NCI-H146 treated with DMSO at 0.1 percent for 48 hours (cell line): ENCODE results near the gene TRIM38.
"Not testable (repeated sequence)": the region's sequence is repeated elsewhere in the genome, so short reads cannot be mapped to it uniquely, and the experiment has no call there.

Source experiments
- DNase-seq: peaks from one replicate; lab custom pipeline; 2025; ENCODE audit not compliant: unreplicated experiment; lab: John Stamatoyannopoulos, UW

The TRIM38 gene

GRCh38 chr6:25962149-25963127 is at the start of gene TRIM38:
Gene TRIM38 (plus strand): TSS chr6:25962802. CDS start chr6:25966523, 3,721 bp downstream.
- DNase-seq = no peak

DNA sequence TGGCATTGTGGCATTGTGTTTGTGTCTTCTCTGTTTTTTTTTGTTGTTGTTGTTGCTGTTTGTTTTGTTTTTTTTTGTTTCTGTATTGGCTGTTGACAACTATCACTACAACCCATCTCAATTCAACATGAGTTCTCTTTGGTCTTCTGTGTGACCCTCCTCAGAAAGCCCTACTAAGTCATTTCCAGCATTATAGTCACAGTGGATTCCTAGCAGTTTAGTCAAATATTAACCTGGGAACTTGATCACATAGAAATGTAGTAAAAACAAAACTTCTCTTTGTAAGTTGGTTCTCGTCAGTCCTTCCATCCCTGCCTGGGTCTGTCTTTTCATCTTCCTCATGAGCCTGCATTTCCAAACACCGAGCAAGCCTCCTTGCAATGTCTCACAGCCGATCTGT is 48.9 kb upstream of the TRIM38 start:
- no peak for DNase-seq

DNA sequence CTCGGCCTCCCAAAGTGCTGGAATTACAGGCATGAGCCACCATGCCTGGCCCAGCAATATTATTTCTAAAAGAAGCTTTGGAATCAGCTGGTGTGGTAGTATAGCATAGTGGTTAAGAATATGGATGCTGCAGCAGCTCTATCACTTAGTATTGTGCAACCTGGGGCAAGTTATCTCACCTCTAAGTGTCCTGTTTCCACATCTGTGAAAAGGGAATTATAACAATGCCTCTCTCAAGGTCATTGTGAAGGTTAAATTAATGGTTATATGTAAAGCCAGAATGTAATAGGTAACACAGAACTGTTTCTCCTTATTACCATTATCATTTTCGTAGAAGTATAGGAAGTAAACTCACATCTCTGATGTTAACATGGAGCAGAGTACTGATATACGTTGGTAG is 46.3 kb upstream of the TRIM38 start:
- no peak for DNase-seq

DNA sequence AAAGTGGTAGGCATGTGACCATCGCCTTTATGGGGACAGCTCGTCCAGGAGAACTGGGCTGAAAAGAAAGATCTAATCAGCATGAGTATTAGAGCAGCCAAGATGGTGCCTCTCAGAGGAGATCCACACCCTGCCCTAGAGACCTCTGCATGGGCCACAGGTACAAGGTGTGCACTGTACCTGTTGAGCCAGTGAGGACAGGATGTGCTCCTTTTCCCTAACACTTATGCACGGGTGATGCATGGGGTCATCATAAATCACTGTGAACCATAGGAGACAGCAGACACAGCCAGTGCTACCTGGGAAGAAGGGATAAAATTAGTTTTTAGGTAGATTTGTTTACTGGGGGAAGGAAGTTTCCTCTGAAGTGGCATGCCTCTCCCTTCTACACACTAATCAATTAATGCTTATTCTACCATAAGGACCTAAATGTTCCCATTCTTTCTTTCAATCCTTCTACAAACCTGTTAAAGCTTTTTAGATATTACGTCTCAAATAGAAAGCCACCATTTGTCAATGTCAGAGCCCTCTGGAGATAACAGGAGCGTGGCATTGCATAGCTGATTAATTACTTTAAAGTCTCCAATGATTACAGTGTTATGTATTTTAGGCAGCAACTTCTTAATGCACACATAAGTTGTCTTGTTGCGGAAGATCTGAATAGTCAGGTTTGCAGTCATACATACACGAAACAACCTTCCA is 45.7 kb upstream of the TRIM38 start:
- DNase-seq = no peak

GRCh38 chr6:25918083-25918683 is 44.4 kb upstream of the TRIM38 start:
- no peak for DNase-seq

DNA sequence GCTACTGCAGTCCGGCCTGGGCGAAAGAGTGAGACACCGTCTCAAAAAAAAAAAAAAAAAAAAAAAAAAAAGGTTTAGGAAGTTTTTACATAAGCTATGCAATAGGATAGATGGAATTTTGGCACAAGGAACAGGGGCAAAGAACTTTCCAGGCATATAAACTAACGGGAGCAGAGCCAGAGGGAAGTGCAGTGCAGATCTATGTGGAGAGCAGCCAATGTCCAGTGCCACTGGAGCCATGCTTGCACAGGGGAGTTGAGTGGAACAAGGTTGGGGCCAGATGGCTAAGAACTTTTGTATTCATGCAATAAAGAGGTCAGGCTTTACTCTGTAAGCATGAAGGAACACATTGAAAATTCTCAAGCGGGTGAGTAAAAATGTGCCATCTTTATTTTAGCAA is 42.9 kb upstream of the TRIM38 start:
- no peak for DNase-seq

DNA sequence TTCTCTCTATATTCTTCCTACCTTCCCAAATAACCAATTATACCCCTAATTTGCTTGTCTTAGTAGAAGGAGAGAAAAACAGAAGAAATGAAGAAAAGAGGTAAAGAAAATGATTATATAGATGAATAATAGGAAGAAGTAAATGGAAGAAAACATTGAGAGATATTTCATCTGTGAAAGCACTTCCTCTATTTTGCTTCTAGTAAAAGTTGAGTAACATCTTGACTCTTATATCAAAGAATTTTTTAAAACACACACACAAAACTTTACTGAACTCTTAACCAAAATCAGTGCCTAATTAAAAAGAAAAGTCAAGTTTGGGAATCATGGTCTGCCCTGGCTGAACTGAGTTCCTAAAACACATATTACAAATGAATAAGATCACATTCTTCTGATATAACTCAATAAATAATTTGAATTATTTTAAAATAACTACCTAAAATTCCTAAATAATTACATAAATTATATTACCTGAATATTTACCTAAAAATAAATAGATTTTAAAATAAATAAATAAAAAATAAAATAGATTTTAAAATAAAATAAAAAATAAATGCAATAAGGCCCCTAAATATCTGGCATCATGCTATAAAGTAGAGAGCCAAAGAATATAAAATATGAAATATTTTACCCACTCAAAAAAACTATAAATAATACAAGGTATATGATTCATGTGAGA is 40.9 kb upstream of the TRIM38 start:
- DNase-seq = no peak

DNA sequence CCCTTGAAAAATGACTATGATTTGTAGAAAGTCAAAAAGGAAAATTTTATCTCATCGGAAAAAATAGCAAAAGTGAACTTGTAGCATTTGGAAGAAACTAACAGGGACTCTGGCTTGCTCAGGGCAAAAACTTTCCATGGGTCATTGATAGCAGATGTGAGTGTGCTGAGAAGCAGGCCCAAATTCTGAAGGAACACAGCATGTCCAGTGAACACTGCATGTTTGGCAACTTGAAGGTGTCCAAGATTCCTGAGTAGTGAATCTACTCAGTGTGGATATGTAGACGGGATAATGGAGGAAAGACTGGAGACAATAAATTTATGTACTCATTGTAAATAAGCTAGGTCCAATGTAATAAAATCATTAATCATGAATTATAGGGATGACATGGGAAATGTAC is 40.3 kb upstream of the TRIM38 start:
- DNase-seq = no peak

DNA sequence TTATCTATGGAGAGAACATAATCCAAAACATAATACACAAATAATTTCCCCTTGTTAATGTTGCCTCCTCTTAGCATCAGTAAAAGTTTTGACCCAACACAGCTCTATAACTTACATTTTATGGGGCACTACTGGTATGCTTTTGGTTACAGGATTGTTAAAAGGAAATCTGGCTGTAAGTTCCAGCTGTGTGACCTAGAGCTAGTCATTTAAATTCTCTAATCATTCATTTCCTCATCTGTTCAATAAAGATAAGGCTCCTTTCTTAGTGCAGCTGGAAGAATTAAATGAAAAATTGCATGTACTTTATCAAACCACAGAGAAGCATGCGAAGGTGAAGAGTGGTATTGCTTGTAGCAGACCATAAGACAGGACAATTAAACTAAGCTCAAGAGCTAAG is 36.7 kb upstream of the TRIM38 start:
- no peak for DNase-seq

- DNase-seq = no peak
Measured at GRCh38 chr6:25927178-25927577, 35.4 kb upstream of the TRIM38 start.

GRCh38 chr6:25927756-25928216 is 34.8 kb upstream of the TRIM38 start:
- DNase-seq = no peak

- no peak for DNase-seq
Measured at GRCh38 chr6:25928562-25929324, 33.9 kb upstream of the TRIM38 start.

DNA sequence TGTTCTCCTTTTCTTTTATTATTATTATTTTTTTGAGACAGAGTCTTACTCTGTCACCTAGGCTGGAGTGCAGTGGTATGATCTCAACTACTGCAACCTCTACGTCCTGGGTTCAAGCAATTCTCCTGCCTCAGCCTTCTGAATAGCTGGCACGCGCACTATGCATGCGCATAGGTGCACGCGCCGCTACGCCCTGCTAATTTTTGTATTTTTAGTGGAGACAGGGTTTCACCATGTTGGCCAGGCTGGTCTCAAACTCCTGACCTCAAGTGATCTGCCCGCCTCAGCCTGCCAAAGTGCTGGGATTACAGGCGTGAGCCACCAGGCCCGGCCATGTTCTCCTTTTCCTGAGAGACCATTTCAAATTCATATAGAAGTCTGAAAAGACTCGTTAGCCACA is 32.8 kb upstream of the TRIM38 start:
- DNase-seq = not testable (repeated sequence)

GRCh38 chr6:25930532-25931410 is 31.8 kb upstream of the TRIM38 start, which contains the start of gene SLC17A2:
Gene SLC17A2 (minus strand): TSS chr6:25930691. CDS start chr6:25925796, 4,895 bp downstream.
- DNase-seq = no peak

GRCh38 chr6:25931411-25931709 is 31.2 kb upstream of the TRIM38 start:
- no peak for DNase-seq

- DNase-seq = no peak
Measured at GRCh38 chr6:25934156-25934555, 28.4 kb upstream of the TRIM38 start.

DNA sequence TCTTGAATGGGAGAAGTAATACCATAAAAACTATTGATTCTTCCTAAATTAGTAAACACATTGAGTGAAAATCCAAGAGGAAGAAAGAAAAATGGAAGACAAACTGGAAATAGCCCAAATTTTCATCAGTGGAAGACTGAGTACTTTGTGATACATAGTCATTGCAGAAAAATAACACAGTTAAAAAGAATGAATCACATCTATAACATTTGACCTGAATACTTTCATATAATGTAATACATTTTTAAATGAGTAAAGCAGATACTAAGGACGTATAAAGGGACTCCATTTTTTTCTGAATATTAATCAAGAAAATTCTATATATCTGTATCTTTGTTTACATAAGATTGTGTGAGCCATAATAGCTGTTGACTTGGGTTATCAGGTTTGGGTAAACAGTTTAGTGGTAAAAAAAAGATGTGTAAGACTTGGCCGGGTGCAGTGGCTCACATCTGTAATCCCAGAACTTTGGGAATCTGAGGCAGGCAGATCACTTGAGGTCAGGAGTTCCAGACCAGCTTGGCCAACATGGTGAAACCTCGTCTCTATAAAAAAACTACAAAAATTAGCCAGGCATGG is 27.8 kb upstream of the TRIM38 start:
- no peak for DNase-seq

DNA sequence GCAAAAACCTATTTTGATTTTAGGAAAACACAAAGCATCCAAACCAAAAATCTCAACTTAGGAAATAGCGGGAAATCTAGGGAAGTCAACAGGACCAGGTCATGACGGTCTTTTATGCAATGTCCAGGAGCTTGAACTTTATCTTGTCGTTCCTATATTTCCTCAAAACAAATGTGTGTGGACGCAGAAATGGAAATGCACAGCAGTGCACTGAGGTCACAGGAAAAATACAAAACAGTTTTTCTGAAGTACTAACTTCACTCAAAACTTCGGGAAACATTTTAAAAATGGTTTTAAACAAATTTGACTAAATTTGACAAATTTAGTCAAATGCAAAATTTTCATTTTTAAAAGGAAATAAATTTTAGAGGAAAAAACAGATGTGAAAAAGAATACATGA is 26.6 kb upstream of the TRIM38 start:
- no peak for DNase-seq

DNA sequence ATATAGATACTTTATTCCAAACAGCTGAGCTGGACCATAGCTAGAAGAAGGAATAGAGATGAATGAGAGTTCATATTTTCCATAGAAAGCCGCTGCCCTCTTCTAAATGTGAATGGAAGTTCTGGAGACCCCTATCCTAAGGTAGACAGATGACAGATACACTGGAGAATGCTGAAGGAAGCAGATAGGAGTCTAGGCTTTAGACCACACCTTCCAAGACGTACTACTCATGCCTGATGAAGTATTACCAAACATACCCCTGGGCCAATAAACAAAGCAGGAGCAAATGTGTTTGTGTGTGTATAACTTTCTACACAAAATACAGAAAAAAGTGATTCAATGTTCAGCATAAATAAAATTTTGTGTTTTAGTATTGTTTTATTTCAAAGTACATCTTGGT is 23.0 kb upstream of the TRIM38 start:
- no peak for DNase-seq
